NK-92 (cell line): ENCODE measurements around the gene TNNC1.

Experiments
- DNase-seq: peaks from one replicate; lab custom pipeline; 2025; ENCODE audit not compliant: unreplicated experiment; lab: John Stamatoyannopoulos, UW

The TNNC1 gene

DNA sequence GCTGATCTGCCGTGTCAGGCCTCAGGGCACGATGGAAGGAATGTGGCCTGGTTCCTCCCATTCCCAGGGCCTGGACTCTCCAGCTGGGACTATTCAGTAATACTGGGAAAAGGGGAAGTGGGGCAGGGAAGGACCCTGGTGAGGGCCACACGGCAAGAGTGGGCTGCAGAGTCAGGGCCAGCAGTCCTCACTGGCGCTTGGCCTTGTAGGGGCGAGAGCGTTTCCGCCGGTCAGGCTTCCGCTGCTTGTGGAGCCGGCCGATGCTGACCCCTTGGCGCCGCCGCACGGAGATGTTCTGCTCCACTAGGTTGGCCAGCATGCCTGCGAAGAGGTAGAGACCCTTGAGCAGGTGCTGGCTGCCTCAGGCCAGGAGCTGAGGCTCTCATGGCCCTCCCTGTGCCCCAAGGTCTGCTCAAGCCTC lies 51.7 kb downstream of the TNNC1 start:
- no peak for DNase-seq

DNA sequence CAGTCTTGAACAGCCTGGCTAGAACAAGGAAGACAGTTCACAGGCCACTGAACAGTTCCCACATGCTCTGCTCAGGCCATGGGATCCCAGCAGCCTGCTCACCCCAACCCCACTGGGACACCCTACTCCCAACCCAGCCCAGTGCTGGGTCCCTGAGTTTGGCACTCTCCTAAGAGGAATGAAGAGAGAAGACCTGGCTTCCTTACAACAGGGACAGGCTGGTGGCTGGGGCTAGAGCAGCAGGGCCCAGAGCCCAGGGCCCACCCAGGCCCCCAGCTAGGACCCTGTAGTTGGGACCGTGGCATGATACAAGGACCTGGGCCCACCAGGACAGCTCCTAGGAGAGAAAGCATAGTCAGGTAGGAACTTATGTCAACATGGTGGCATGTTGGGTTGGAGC lies 52.3 kb downstream of the TNNC1 start:
- no peak for DNase-seq
